HepG2 (cell line): ENCODE results near the gene SEPTIN10. TPM values are rescaled to one million over a fixed set of nuclear protein-coding genes. Genes with fewer than 3 reads are reported as not detected.

Experiments
- HOMEZ ChIP-seq: IDR thresholded peaks from 2 replicates; pipeline ENCODE4 v1.6.1; 2016; ENCODE audit warnings: low read depth
- NBN ChIP-seq: fragments of 450-650 bp; conservative IDR thresholded peaks from 2 replicates; pipeline ENCODE4 v1.6.1; 2017
- PRDM10 ChIP-seq: sonication (generic); formaldehyde crosslinking; IDR thresholded peaks from 2 replicates; pipeline ENCODE4 v1.4.0; 2020; ENCODE audit warnings: low read depth, missing genetic modification reagents
- SAFB2 ChIP-seq: sonication (generic); formaldehyde crosslinking; IDR thresholded peaks from 2 replicates; pipeline ENCODE4 v1.5.1; 2020; ENCODE audit warnings: missing genetic modification reagents, low read depth, mild to moderate bottlenecking, borderline replicate concordance
- SP1 ChIP-seq, 2 experiments: fragments of 450-650 bp in 1 of 2; sonication (generic) in 1 of 2; formaldehyde crosslinking in 1 of 2; IDR thresholded peaks; 2 replicates each; pipeline versions ENCODE4 v1.4.0 to v1.6.1; 2016 to 2020; ENCODE audit warnings: missing genetic modification reagents in 1 of 2
- THAP9 ChIP-seq: sonication (generic); formaldehyde crosslinking; IDR thresholded peaks from 2 replicates; pipeline ENCODE4; 2020; ENCODE audit warnings: missing genetic modification reagents, mild to moderate bottlenecking, borderline replicate concordance
- XRCC5 ChIP-seq: fragments of 200-400 bp; formaldehyde crosslinking; optimal IDR thresholded peaks from 2 replicates; pipeline ENCODE3; 2017; ENCODE audit warnings: mild to moderate bottlenecking, low read length
- ZBTB20 ChIP-seq: sonication (generic); formaldehyde crosslinking; IDR thresholded peaks from 2 replicates; pipeline ENCODE4 v1.8.1; 2023; ENCODE audit warnings: missing genetic modification reagents, low read depth, mild to moderate bottlenecking, borderline replicate concordance
- ZNF121 ChIP-seq: sonication (generic); formaldehyde crosslinking; IDR thresholded peaks from 2 replicates; pipeline ENCODE4 v1.5.0; 2020; ENCODE audit warnings: mild to moderate bottlenecking, missing genetic modification reagents
- ZNF512 ChIP-seq: sonication (generic); formaldehyde crosslinking; IDR thresholded peaks from 2 replicates; pipeline ENCODE4 v1.4.0; 2020; ENCODE audit warnings: mild to moderate bottlenecking, missing genetic modification reagents
- ZNF768 ChIP-seq: sonication (generic); formaldehyde crosslinking; IDR thresholded peaks from 2 replicates; pipeline ENCODE4 v1.4.0; 2020; ENCODE audit warnings: missing genetic modification reagents
- ZSCAN30 ChIP-seq: sonication (generic); formaldehyde crosslinking; IDR thresholded peaks from 2 replicates; pipeline ENCODE4 v1.5.0; 2020; ENCODE audit warnings: mild to moderate bottlenecking, missing genetic modification reagents
- polyA plus RNA-seq, 8 experiments: library from polyadenylated mRNA; depleted of rRNA in 3 of 8; stranded (reverse) in 7 of 8; unstranded in 1 of 8; fragments of >200 nt; fragmentation: Illumina TruSeq in 4 of 8; extraction: Trizol in 4 of 8; gene quantifications; 2 replicates each; pipeline versions ENCODE4 v1.2.1 to v1.2.3, GENCODE V29; 2011 to 2016; ENCODE audit warnings: low read depth in 4 of 8, missing spikeins in 1 of 8, mixed read lengths in 1 of 8; ENCODE audit not compliant: insufficient read depth in 1 of 8
- total RNA-seq, 5 experiments: library from RNA; depleted of rRNA; stranded (reverse); fragments of >200 nt; fragmentation: Illumina TruSeq; extraction: Trizol; gene quantifications; 2 replicates each; pipeline ENCODE4 v1.2.3, GENCODE V29; 2016; ENCODE audit warnings: low read depth in 1 of 5

Gene SEPTIN10
- total and polyA plus RNA-seq, 2 of the 13 experiments (the other 11 are each of a cell fraction or from before 2014, with no cell fraction given): 45.8 to 67.5 TPM

DNA sequence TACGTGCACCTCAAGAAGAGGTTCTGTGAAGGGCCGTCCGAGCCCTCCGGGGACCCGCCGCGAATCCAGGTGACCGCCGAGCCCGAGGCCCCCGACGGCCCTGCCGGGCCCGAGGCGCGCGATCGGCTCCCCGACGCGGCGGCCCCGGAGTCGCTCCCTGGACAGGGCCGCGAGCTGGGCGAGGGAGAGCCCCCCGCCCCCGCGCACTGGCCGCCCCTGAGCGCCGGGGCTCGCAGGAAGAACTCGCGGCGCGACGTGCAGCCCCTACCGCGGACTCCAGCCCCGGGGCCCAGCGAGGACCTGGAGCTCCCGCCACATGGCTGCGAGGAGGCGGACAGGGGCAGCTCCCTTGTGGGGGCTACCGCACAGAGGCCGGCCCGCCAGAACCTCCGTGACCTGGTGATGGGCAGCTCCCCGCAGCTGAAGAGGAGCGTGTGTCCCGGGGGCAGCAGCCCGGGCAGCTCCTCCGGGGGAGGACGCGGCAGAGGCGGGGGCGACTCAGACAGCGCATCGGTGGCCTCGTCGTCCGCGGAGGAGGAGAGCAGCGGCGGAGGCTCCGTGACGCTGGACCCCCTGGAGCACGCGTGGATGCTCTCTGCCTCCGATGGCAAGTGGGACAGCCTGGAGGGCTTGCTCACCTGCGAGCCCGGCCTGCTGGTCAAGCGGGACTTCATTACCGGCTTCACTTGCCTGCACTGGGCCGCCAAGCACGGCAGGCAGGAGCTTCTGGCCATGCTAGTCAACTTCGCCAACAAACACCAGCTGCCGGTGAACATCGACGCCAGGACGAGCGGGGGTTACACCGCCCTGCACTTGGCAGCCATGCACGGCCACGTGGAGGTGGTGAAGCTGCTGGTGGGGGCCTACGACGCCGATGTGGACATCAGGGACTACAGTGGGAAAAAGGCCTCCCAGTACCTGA is 1.2 kb upstream of the SEPTIN10 start (continued):
- no peak; the same call in 1 of the 2 replicates for TF ChIP-seq ZNF768
- no peak for TF ChIP-seq NBN
- peak; percentile 38 for TF ChIP-seq XRCC5
- peak; percentile 44; the same call in 1 of the 2 replicates for TF ChIP-seq ZSCAN30
- TF ChIP-seq ZNF121 (CRISPR knock-in tag): no peak; the same call in 1 of the 2 replicates
- no peak for TF ChIP-seq SP1 (IDR thresholded peaks at IDR 0.05)
- TF ChIP-seq SP1 (CRISPR knock-in tag; IDR thresholded peaks at IDR 0.05): no peak; the same call in 1 of the 2 replicates
- no peak for TF ChIP-seq ZNF512
- no peak; the same call in 1 of the 2 replicates for TF ChIP-seq PRDM10 (CRISPR knock-in tag)
- TF ChIP-seq ZBTB20: peak; percentile 48; the same call in 1 of the 2 replicates
- TF ChIP-seq SAFB2 (CRISPR knock-in tag): peak; percentile 86
- no peak for TF ChIP-seq HOMEZ
- TF ChIP-seq THAP9: peak; percentile 80
